ENCODE data around the gene NSUN4. TPM values are rescaled to one million over a fixed set of nuclear protein-coding genes. Genes with fewer than 3 reads are reported as not detected.
"Not testable (repeated sequence)": the region's sequence is repeated elsewhere in the genome, so short reads cannot be mapped to it uniquely, and the experiment has no call there.

Gene NSUN4
- polyA plus RNA-seq, 4 donors = 8.3 to 19.8 (median 11.6) TPM

- peaks cover 0 to 14% (median 2%) of the 10 kb centered on the region in 3 donors for H3K36me3 ChIP-seq (ENCODE audit: control insufficient read depth in 3 of 3, insufficient read depth in 2 of 3, low read depth in 1 of 3, low read length in 3 of 3)
- no peak for FAIRE-seq
- no peaks in the 10 kb centered on the region for H3K9me3 ChIP-seq (ENCODE audit: control insufficient read depth in 2 of 2, insufficient read depth in 1 of 2, low read depth in 1 of 2, low read length in 1 of 2)
- WGBS, 3 donors = 0 to 1% (median 1%) methylated on average over 54 to 61 of the region's 61 CpGs
- H3K27ac ChIP-seq (ENCODE audit: low read depth in 1 of 3, low read length in 2 of 3) = peak within 1 kb of the TSS; percentile 86 to 95 (median 95)
- H3K4me3 ChIP-seq (ENCODE audit: low read depth in 1 of 3, low read length in 3 of 3) = peak within 1 kb of the TSS; percentile 76 to 100 (median 85)
- peaks cover 0 to 19% (median 5%) of the 10 kb centered on the region in 3 donors for H3K4me1 ChIP-seq (ENCODE audit: control insufficient read depth in 3 of 3, insufficient read depth in 2 of 3, low read depth in 1 of 3, low read length in 2 of 3)
- no peaks in the 10 kb centered on the region for H3K27me3 ChIP-seq (ENCODE audit: control insufficient read depth in 3 of 3, insufficient read depth in 3 of 3, low read length in 3 of 3)
- DNase-seq = peak; percentile 95 to 98
Observed at GRCh38 chr1:46303038-46303871, 37.4 kb upstream of the NSUN4 start, which contains the start of the genes LRRC41 and UQCRH. LRRC41 (minus strand) TSS chr1:46303616; CDS start chr1:46303322, 294 bp downstream. UQCRH (plus strand) TSS chr1:46303698; CDS start chr1:46303767, 69 bp downstream.

GRCh38 chr1:46303872-46304326, 36.7 kb upstream of the NSUN4 start:
- H3K4me3 ChIP-seq (ENCODE audit: low read depth in 1 of 3, low read length in 3 of 3) = peak overlapping the region; percentile 76 to 85 (median 84)
- no peaks in the 10 kb centered on the region for H3K27me3 ChIP-seq (ENCODE audit: control insufficient read depth in 3 of 3, insufficient read depth in 3 of 3, low read length in 3 of 3)
- FAIRE-seq (no peak), DNase-seq (no peak)
- WGBS, 3 donors = 0% methylated on average over 14 of the region's 14 CpGs
- peaks cover 0 to 16% (median 5%) of the 10 kb centered on the region in 3 donors for H3K4me1 ChIP-seq (ENCODE audit: control insufficient read depth in 3 of 3, insufficient read depth in 2 of 3, low read depth in 1 of 3, low read length in 2 of 3)
- no peaks in the 10 kb centered on the region for H3K9me3 ChIP-seq (ENCODE audit: control insufficient read depth in 2 of 2, insufficient read depth in 1 of 2, low read depth in 1 of 2, low read length in 1 of 2)
- peak overlapping the region; percentile 82 to 95 (median 95) for H3K27ac ChIP-seq (ENCODE audit: low read depth in 1 of 3, low read length in 2 of 3)
- H3K36me3 ChIP-seq (ENCODE audit: control insufficient read depth in 3 of 3, insufficient read depth in 2 of 3, low read depth in 1 of 3, low read length in 3 of 3) = peaks cover 0 to 18% (median 2%) of the 10 kb centered on the region in 3 donors

DNA sequence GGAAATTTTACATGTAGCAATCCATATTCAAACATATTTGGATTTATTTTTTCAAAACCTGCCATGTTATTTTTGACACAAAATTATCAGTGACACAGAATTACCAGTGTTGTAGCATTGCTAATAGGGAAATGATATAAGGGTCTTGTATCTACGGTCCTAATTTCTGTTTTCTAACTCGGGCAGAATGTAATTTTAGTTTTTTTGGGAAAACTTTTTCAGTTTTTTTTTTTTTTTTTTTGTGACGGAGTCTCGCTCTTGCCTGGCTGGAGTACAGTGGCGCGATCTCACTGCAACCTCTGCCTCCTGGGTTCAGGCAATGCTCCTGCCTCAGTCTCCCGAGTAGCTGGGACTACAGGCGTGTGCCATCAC, 34.5 kb upstream of the NSUN4 start:
- Histone ChIP-seq H3K9me3 (ENCODE audit: control insufficient read depth in 2 of 2, insufficient read depth in 1 of 2, low read depth in 1 of 2, low read length in 1 of 2) (no peaks in the 10 kb centered on the region), H3K36me3 (ENCODE audit: control insufficient read depth in 3 of 3, insufficient read depth in 2 of 3, low read depth in 1 of 3, low read length in 3 of 3) (peaks cover 5 to 37% (median 6%) of the 10 kb centered on the region in 3 donors)

GRCh38 chr1:46309401-46310159, 31.0 kb upstream of the NSUN4 start:
- no peaks in the 10 kb centered on the region for H3K9me3 ChIP-seq (ENCODE audit: control insufficient read depth in 2 of 2, insufficient read depth in 1 of 2, low read depth in 1 of 2, low read length in 1 of 2)
- no peak overlapping the region for H3K27ac ChIP-seq (ENCODE audit: low read depth in 1 of 3, low read length in 2 of 3)
- FAIRE-seq = no peak
- H3K27me3 ChIP-seq (ENCODE audit: control insufficient read depth in 3 of 3, insufficient read depth in 3 of 3, low read length in 3 of 3) = no peaks in the 10 kb centered on the region
- no peaks in the 10 kb centered on the region for H3K4me1 ChIP-seq (ENCODE audit: control insufficient read depth in 3 of 3, insufficient read depth in 2 of 3, low read depth in 1 of 3, low read length in 2 of 3)
- H3K4me3 ChIP-seq (ENCODE audit: low read depth in 1 of 3, low read length in 3 of 3) = no peak overlapping the region
- peaks cover 11 to 67% (median 14%) of the 10 kb centered on the region in 3 donors for H3K36me3 ChIP-seq (ENCODE audit: control insufficient read depth in 3 of 3, insufficient read depth in 2 of 3, low read depth in 1 of 3, low read length in 3 of 3)
- WGBS, 3 donors = 90 to 93% (median 93%) methylated on average over 16 of the region's 16 CpGs
- DNase-seq = no peak

More for the DNA sequence above, 34.5 kb upstream of the NSUN4 start:
- H3K27ac ChIP-seq (ENCODE audit: low read depth in 1 of 3, low read length in 2 of 3) = no peak overlapping the region
- no peaks in the 10 kb centered on the region for H3K27me3 ChIP-seq (ENCODE audit: control insufficient read depth in 3 of 3, insufficient read depth in 3 of 3, low read length in 3 of 3)
- DNase-seq (no peak), FAIRE-seq (no peak)
- WGBS, 3 donors = 82 to 92% (median 91%) methylated on average over 8 of the region's 8 CpGs
- no peak overlapping the region for H3K4me3 ChIP-seq (ENCODE audit: low read depth in 1 of 3, low read length in 3 of 3)
- peaks cover 0 to 4% (median 1%) of the 10 kb centered on the region in 3 donors for H3K4me1 ChIP-seq (ENCODE audit: control insufficient read depth in 3 of 3, insufficient read depth in 2 of 3, low read depth in 1 of 3, low read length in 2 of 3)

DNA sequence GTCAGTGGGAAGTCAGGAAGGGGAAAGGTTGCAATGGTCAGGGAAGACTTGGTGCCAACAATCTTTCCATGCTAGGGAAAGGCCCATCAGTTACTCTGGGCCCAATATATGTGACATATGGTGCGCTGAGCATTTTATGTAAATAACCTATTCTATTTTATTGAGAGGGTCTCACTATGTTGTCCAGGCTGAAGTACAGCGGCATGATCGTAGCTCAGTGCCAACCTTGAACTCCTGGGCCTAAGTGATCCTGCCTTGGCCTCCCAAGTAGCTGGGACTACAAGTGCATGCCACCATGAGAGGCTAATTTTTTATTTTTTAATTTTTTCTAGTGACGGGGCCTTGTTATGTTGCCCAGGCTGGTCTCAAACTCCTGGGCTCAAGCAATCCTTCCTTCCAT, 30.3 kb upstream of the NSUN4 start:
- H3K27me3 ChIP-seq (ENCODE audit: control insufficient read depth in 3 of 3, insufficient read depth in 3 of 3, low read length in 3 of 3) = no peaks in the 10 kb centered on the region
- H3K4me1 ChIP-seq (ENCODE audit: control insufficient read depth in 3 of 3, insufficient read depth in 2 of 3, low read depth in 1 of 3, low read length in 2 of 3) = no peaks in the 10 kb centered on the region
- DNase-seq (no peak), FAIRE-seq (no peak)
- H3K27ac ChIP-seq (ENCODE audit: low read depth in 1 of 3, low read length in 2 of 3) = no peak overlapping the region
- H3K9me3 ChIP-seq (ENCODE audit: control insufficient read depth in 2 of 2, insufficient read depth in 1 of 2, low read depth in 1 of 2, low read length in 1 of 2) = no peaks in the 10 kb centered on the region
- WGBS, 3 donors = 94 to 99% (median 98%) methylated on average over 4 of the region's 4 CpGs
- peaks cover 11 to 67% (median 16%) of the 10 kb centered on the region in 3 donors for H3K36me3 ChIP-seq (ENCODE audit: control insufficient read depth in 3 of 3, insufficient read depth in 2 of 3, low read depth in 1 of 3, low read length in 3 of 3)
- no peak overlapping the region for H3K4me3 ChIP-seq (ENCODE audit: low read depth in 1 of 3, low read length in 3 of 3)

- Histone ChIP-seq H3K9me3 (ENCODE audit: control insufficient read depth in 2 of 2, insufficient read depth in 1 of 2, low read depth in 1 of 2, low read length in 1 of 2) (no peaks in the 10 kb centered on the region), H3K4me3 (ENCODE audit: low read depth in 1 of 3, low read length in 3 of 3) (no peak overlapping the region), H3K27me3 (ENCODE audit: control insufficient read depth in 3 of 3, insufficient read depth in 3 of 3, low read length in 3 of 3) (no peaks in the 10 kb centered on the region), H3K36me3 (ENCODE audit: control insufficient read depth in 3 of 3, insufficient read depth in 2 of 3, low read depth in 1 of 3, low read length in 3 of 3) (peaks cover 9 to 50% (median 16%) of the 10 kb centered on the region in 3 donors), H3K27ac (ENCODE audit: low read depth in 1 of 3, low read length in 2 of 3) (no peak overlapping the region), H3K4me1 (ENCODE audit: control insufficient read depth in 3 of 3, insufficient read depth in 2 of 3, low read depth in 1 of 3, low read length in 2 of 3) (no peaks in the 10 kb centered on the region)
- DNase-seq (no peak), FAIRE-seq (no peak)
- 87 to 96% (median 92%) methylated on average over 3 of the region's 3 CpGs for WGBS, 3 donors
Observed at GRCh38 chr1:46315669-46316403, 24.8 kb upstream of the NSUN4 start.

DNA sequence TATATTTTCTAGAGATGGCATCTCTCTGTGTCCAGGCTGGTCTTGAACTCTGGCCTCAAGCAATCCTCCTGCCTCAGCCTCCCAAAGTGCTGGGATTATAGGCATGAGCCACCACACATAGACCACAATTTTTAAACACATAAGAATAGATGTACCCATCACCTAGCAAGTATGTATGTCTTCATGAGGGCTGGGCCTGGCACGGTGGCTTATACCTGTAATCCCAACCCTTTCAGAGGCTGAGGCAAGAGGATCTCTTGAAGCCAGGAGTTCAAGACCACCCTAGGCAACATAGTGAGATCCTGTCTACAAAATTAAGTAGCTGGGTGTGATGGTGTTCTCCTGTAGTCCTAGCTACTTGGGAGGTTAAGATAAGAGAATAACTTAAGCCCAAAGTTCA, 23.3 kb upstream of the NSUN4 start:
- H3K27ac ChIP-seq (ENCODE audit: low read depth in 1 of 3, low read length in 2 of 3) = no peak overlapping the region
- no peaks in the 10 kb centered on the region for H3K4me1 ChIP-seq (ENCODE audit: control insufficient read depth in 3 of 3, insufficient read depth in 2 of 3, low read depth in 1 of 3, low read length in 2 of 3)
- no peaks in the 10 kb centered on the region for H3K27me3 ChIP-seq (ENCODE audit: control insufficient read depth in 3 of 3, insufficient read depth in 3 of 3, low read length in 3 of 3)
- 83 to 100% (median 96%) methylated on average over 1 of the region's 1 CpG for WGBS, 3 donors
- H3K4me3 ChIP-seq (ENCODE audit: low read depth in 1 of 3, low read length in 3 of 3) = no peak overlapping the region
- DNase-seq (no peak), FAIRE-seq (no peak)
- H3K9me3 ChIP-seq (ENCODE audit: control insufficient read depth in 2 of 2, insufficient read depth in 1 of 2, low read depth in 1 of 2, low read length in 1 of 2) = no peaks in the 10 kb centered on the region
- H3K36me3 ChIP-seq (ENCODE audit: control insufficient read depth in 3 of 3, insufficient read depth in 2 of 3, low read depth in 1 of 3, low read length in 3 of 3) = peaks cover 6 to 35% (median 15%) of the 10 kb centered on the region in 3 donors

DNA sequence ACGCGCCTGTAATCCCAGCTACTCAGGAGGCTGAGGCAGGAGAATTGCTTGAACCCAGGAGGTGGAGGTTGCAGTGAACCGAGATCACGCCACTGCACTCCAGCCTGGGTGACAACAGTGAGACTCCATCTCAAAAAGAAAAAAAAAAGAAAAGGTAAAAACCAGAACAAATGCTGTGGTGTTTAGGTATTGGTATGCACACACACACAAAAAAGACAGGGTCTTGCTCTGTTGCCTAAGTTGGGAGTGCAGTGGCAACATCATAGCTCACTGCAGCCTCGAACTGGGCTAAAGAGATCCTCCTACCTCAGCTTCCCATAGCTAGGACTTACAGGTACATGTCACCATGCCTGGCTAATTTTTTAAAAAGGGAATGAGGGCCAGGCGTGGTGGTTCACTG, 21.3 kb upstream of the NSUN4 start:
- H3K4me3 ChIP-seq (ENCODE audit: low read depth in 1 of 3, low read length in 3 of 3); H3K27me3 ChIP-seq (ENCODE audit: control insufficient read depth in 3 of 3, insufficient read depth in 3 of 3, low read length in 3 of 3); FAIRE-seq; H3K27ac ChIP-seq (ENCODE audit: low read depth in 1 of 3, low read length in 2 of 3); H3K4me1 ChIP-seq (ENCODE audit: control insufficient read depth in 3 of 3, insufficient read depth in 2 of 3, low read depth in 1 of 3, low read length in 2 of 3); H3K9me3 ChIP-seq (ENCODE audit: control insufficient read depth in 2 of 2, insufficient read depth in 1 of 2, low read depth in 1 of 2, low read length in 1 of 2); DNase-seq: not testable (repeated sequence)
- WGBS, 3 donors = 89 to 95% (median 94%) methylated on average over 6 of the region's 6 CpGs
- H3K36me3 ChIP-seq (ENCODE audit: control insufficient read depth in 3 of 3, insufficient read depth in 2 of 3, low read depth in 1 of 3, low read length in 3 of 3) = peaks cover 4 to 20% (median 9%) of the 10 kb centered on the region in 3 donors
